HepG2 (cell line): Measurements from ENCODE around the gene CDC42EP5. TPM values are rescaled to one million over a fixed set of nuclear protein-coding genes. Genes with fewer than 3 reads are reported as not detected.

ENCODE experiments used
- ATAC-seq: fragments of 200-7000 bp; cut with Tn5 transposase; 3 replicates; pipeline ENCODE4 v1.9.1; 2020; ENCODE audit warnings: mild to moderate bottlenecking, moderate library complexity
- BruUV-seq: library from RNA; stranded (reverse); fragments of 400-500 nt; replicated peaks from 2 replicates; lab custom pipeline; 2021; lab: Mats Ljungman, UMichigan
- CTCF ChIA-PET: fragments of 300-600 bp; formaldehyde crosslinking; extraction: SDS; loops from one replicate; lab custom pipeline; 2021; ENCODE audit warnings: low total read pairs, inconsistent platforms, low intra/inter-chr PET ratio; lab: Yijun Ruan, JAX
- POLR2A ChIA-PET: fragments of 350-600 bp; sonication (Branson Sonifier 250); formaldehyde crosslinking; loops from one replicate; lab custom pipeline; 2020; ENCODE audit warnings: antibody characterized with exemption, inconsistent platforms; lab: Yijun Ruan, JAX
- DNase-seq: peaks from one replicate; pipeline ENCODE4 v3.0.0-alpha.2; 2015; ENCODE audit warnings: low spot score
- FAIRE-seq: peaks from 3 replicates; lab custom pipeline; 2011; peaks lifted over from hg19 to GRCh38; lab: Jason Lieb, UNC
- H2AFZ ChIP-seq: one replicate; pipeline ENCODE4 v1.6.1; 2011; ENCODE audit warnings: low read length, inconsistent platforms
- H3K27ac ChIP-seq: fragments of 300-600 bp; 3 replicates; pipeline ENCODE4 v1.8.0; 2011; ENCODE audit warnings: mixed run types, mild to moderate bottlenecking, mixed read lengths, low read length, inconsistent platforms; ENCODE audit not compliant: insufficient read depth; ENCODE audit errors: extremely low read length
- H3K27me3 ChIP-seq, 2 experiments: fragments of 200-600 bp in 1 of 2; 2 replicates in 1 of 2; 3 replicates in 1 of 2; pipeline versions ENCODE4 v1.6.0 to v1.8.0; 2011; ENCODE audit warnings: low read length in 2 of 2, mild to moderate bottlenecking in 2 of 2, moderate library complexity in 2 of 2, inconsistent platforms in 1 of 2; ENCODE audit not compliant: insufficient read depth in 2 of 2, control insufficient read depth in 1 of 2
- H3K36me3 ChIP-seq, 2 experiments: fragments of 200-600 bp in 1 of 2; replicated peaks in 1 of 2; 2 replicates in 1 of 2; 3 replicates in 1 of 2; pipeline versions ENCODE4 v1.5.1 to v1.8.0; 2011; ENCODE audit warnings: low read length in 2 of 2, inconsistent platforms in 1 of 2; ENCODE audit not compliant: insufficient read depth in 2 of 2, control insufficient read depth in 1 of 2
- H3K4me1 ChIP-seq: 2 replicates; pipeline ENCODE4 v1.5.1; 2012; ENCODE audit warnings: low read length, inconsistent platforms; ENCODE audit not compliant: insufficient read depth
- H3K4me2 ChIP-seq: 2 replicates; pipeline ENCODE4 v1.6.0; 2011; ENCODE audit warnings: low read depth, low read length, inconsistent platforms
- H3K4me3 ChIP-seq, 3 experiments: fragments of 200-600 bp in 1 of 3; sonication (generic), shearing (Covaris generic) in 1 of 3; replicated peaks in 1 of 3; 2 replicates each; pipeline ENCODE4 v1.5.1; 2011 to 2016; ENCODE audit warnings: low read length in 3 of 3, inconsistent platforms in 2 of 3, low read depth in 2 of 3, mild to moderate bottlenecking in 2 of 3, control low read depth in 1 of 3, mixed read lengths in 1 of 3; ENCODE audit not compliant: insufficient read depth in 1 of 3
- H3K79me2 ChIP-seq: one replicate; pipeline ENCODE4 v1.6.1; 2011; ENCODE audit warnings: low read length, inconsistent platforms; ENCODE audit not compliant: insufficient read depth
- H3K9ac ChIP-seq: 2 replicates; pipeline ENCODE4 v1.6.0; 2011; ENCODE audit warnings: mild to moderate bottlenecking, low read depth, low read length, inconsistent platforms; ENCODE audit not compliant: insufficient read depth
- H3K9me3 ChIP-seq: 2 replicates; pipeline ENCODE4 v1.5.1; 2012; ENCODE audit warnings: mild to moderate bottlenecking, low read length
- H4K20me1 ChIP-seq: 2 replicates; pipeline ENCODE4 v1.6.0; 2011; ENCODE audit warnings: inconsistent platforms, mild to moderate bottlenecking, low read length, moderate library complexity; ENCODE audit not compliant: insufficient read depth
- ARID4A ChIP-seq: sonication (generic); formaldehyde crosslinking; IDR thresholded peaks from 2 replicates; pipeline ENCODE4 v1.5.0; 2020; ENCODE audit warnings: mild to moderate bottlenecking, missing genetic modification reagents, borderline replicate concordance
- IKZF4 ChIP-seq: sonication (generic); formaldehyde crosslinking; IDR thresholded peaks from 2 replicates; pipeline ENCODE4 v1.5.1; 2020; ENCODE audit warnings: borderline replicate concordance, mild to moderate bottlenecking, low read depth, missing genetic modification reagents; ENCODE audit errors: not compliant biosample characterization
- IKZF5 ChIP-seq: IDR thresholded peaks from 2 replicates; pipeline ENCODE4 v1.6.1; 2018; ENCODE audit warnings: missing genetic modification reagents, mild to moderate bottlenecking, missing compliant biosample characterization
- KLF6 ChIP-seq: IDR thresholded peaks from 2 replicates; pipeline ENCODE4 v1.8.0; 2016; ENCODE audit warnings: missing biosample characterization, missing genetic modification reagents
- TOPORS ChIP-seq: sonication (generic); formaldehyde crosslinking; IDR thresholded peaks from 2 replicates; pipeline ENCODE4 v1.8.0; 2023; ENCODE audit warnings: mild to moderate bottlenecking, missing genetic modification reagents
- ZNF468 ChIP-seq: sonication (generic); formaldehyde crosslinking; IDR thresholded peaks from 2 replicates; pipeline ENCODE4 v1.8.0; 2022; ENCODE audit warnings: mild to moderate bottlenecking, moderate library complexity, missing genetic modification reagents
- ZNF772 ChIP-seq: sonication (generic); formaldehyde crosslinking; IDR thresholded peaks from 2 replicates; pipeline ENCODE4 v1.5.0; 2020; ENCODE audit warnings: mild to moderate bottlenecking, missing genetic modification reagents
- WGBS: methylation state at CpG from one replicate; pipeline ENCODE4 v1.1.6; 2017; ENCODE audit warnings: low lambda C conversion rate; 5-methylcytosine and 5-hydroxymethylcytosine counted together
- in situ Hi-C: cut with HindIII; loops from 2 replicates; pipeline ENCODE4 v1.10.0; 2017; ENCODE audit warnings: low pct_unique_long_range_greater_than_20kb; ENCODE audit not compliant: extremely low pct_ligation_motif_present
- intact Hi-C: fragments of 100-400 bp; cut with micrococcal nuclease; formaldehyde crosslinking; loops from one replicate; pipeline ENCODE4 v1.10.0; 2022; ENCODE audit not compliant: unreplicated experiment
- polyA plus RNA-seq, 8 experiments: library from polyadenylated mRNA; depleted of rRNA in 3 of 8; stranded (reverse) in 7 of 8; unstranded in 1 of 8; fragments of >200 nt; fragmentation: Illumina TruSeq in 4 of 8; extraction: Trizol in 4 of 8; gene quantifications; 2 replicates each; pipeline versions ENCODE4 v1.2.1 to v1.2.3, GENCODE V29; 2011 to 2016; ENCODE audit warnings: low read depth in 4 of 8, missing spikeins in 1 of 8, mixed read lengths in 1 of 8; ENCODE audit not compliant: insufficient read depth in 1 of 8
- total RNA-seq, 5 experiments: library from RNA; depleted of rRNA; stranded (reverse); fragments of >200 nt; fragmentation: Illumina TruSeq; extraction: Trizol; gene quantifications; 2 replicates each; pipeline ENCODE4 v1.2.3, GENCODE V29; 2016; ENCODE audit warnings: low read depth in 1 of 5
- TF ChIP-seq, protein P1 (sequence below): sonication (generic); formaldehyde crosslinking; IDR thresholded peaks from 2 replicates; pipeline ENCODE4 v1.9.0; 2021; ENCODE audit warnings: mild to moderate bottlenecking, missing genetic modification reagents
- TF ChIP-seq, protein P2 (sequence below): sonication (generic); formaldehyde crosslinking; IDR thresholded peaks from 2 replicates; pipeline ENCODE4 v1.4.0; 2020; ENCODE audit warnings: mild to moderate bottlenecking, missing genetic modification reagents

Gene CDC42EP5
- total and polyA plus RNA-seq, 2 of the 13 experiments (the other 11 are each of a cell fraction or from before 2014, with no cell fraction given): 0.41 to 1.6 TPM

GRCh38 chr19:54521022-54521859, 48.1 kb upstream of the CDC42EP5 start:
- intact Hi-C loops: no loop called here

More at GRCh38 chr19:54521022-54521859, 48.1 kb upstream of the CDC42EP5 start:
- Histone ChIP-seq H3K9me3 (no peaks in the 10 kb centered on the region), H3K27me3 (no peaks in the 10 kb centered on the region), H3K79me2 (no peaks in the 10 kb centered on the region), H3K4me2 (no peak overlapping the region), H3K4me1 (peaks cover 15% of the 10 kb centered on the region), H3K9ac (no peak overlapping the region), H2AFZ (no peak overlapping the region), H3K27ac (no peak overlapping the region), H3K4me3 (no peak overlapping the region), H4K20me1 (no peaks in the 10 kb centered on the region), H3K36me3 (no peaks in the 10 kb centered on the region)
- in situ Hi-C loops: no loop called here
- ATAC-seq (no peak), DNase-seq (no peak), FAIRE-seq (no peak)
- ChIA-PET POLR2A (no interaction called here), CTCF (no interaction called here)
- TF ChIP-seq ZNF468 (no peak), IKZF5 (no peak), ZNF772 (CRISPR knock-in tag) (no peak), TOPORS (no peak), KLF6 (CRISPR knock-in tag) (no peak), ARID4A (CRISPR knock-in tag) (no peak), IKZF4 (no peak)
- TF ChIP-seq, protein P1, sequence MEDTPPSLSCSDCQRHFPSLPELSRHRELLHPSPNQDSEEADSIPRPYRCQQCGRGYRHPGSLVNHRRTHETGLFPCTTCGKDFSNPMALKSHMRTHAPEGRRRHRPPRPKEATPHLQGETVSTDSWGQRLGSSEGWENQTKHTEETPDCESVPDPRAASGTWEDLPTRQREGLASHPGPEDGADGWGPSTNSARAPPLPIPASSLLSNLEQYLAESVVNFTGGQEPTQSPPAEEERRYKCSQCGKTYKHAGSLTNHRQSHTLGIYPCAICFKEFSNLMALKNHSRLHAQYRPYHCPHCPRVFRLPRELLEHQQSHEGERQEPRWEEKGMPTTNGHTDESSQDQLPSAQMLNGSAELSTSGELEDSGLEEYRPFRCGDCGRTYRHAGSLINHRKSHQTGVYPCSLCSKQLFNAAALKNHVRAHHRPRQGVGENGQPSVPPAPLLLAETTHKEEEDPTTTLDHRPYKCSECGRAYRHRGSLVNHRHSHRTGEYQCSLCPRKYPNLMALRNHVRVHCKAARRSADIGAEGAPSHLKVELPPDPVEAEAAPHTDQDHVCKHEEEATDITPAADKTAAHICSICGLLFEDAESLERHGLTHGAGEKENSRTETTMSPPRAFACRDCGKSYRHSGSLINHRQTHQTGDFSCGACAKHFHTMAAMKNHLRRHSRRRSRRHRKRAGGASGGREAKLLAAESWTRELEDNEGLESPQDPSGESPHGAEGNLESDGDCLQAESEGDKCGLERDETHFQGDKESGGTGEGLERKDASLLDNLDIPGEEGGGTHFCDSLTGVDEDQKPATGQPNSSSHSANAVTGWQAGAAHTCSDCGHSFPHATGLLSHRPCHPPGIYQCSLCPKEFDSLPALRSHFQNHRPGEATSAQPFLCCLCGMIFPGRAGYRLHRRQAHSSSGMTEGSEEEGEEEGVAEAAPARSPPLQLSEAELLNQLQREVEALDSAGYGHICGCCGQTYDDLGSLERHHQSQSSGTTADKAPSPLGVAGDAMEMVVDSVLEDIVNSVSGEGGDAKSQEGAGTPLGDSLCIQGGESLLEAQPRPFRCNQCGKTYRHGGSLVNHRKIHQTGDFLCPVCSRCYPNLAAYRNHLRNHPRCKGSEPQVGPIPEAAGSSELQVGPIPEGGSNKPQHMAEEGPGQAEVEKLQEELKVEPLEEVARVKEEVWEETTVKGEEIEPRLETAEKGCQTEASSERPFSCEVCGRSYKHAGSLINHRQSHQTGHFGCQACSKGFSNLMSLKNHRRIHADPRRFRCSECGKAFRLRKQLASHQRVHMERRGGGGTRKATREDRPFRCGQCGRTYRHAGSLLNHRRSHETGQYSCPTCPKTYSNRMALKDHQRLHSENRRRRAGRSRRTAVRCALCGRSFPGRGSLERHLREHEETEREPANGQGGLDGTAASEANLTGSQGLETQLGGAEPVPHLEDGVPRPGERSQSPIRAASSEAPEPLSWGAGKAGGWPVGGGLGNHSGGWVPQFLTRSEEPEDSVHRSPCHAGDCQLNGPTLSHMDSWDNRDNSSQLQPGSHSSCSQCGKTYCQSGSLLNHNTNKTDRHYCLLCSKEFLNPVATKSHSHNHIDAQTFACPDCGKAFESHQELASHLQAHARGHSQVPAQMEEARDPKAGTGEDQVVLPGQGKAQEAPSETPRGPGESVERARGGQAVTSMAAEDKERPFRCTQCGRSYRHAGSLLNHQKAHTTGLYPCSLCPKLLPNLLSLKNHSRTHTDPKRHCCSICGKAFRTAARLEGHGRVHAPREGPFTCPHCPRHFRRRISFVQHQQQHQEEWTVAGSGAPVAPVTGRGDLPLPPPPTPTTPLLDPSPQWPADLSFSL (CRISPR knock-in tag): no peak
- TF ChIP-seq, protein P2, sequence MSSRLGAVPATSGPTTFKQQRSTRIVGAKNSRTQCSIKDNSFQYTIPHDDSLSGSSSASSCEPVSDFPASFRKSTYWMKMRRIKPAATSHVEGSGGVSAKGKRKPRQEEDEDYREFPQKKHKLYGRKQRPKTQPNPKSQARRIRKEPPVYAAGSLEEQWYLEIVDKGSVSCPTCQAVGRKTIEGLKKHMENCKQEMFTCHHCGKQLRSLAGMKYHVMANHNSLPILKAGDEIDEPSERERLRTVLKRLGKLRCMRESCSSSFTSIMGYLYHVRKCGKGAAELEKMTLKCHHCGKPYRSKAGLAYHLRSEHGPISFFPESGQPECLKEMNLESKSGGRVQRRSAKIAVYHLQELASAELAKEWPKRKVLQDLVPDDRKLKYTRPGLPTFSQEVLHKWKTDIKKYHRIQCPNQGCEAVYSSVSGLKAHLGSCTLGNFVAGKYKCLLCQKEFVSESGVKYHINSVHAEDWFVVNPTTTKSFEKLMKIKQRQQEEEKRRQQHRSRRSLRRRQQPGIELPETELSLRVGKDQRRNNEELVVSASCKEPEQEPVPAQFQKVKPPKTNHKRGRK (CRISPR knock-in tag): no peak
- no TSS peak for BruUV-seq
- WGBS: 55% methylated on average over 13 of the region's 18 CpGs
